GM23338 (cell line): ENCODE results near the gene NKD1. TPM values are rescaled to one million over a fixed set of nuclear protein-coding genes. Genes with fewer than 3 reads are reported as not detected.

Experiments
- ATAC-seq: fragments of 200-7000 bp; cut with Tn5 transposase; 3 replicates; pipeline ENCODE4 v1.9.1; 2020
- DNase-seq: peaks from one replicate; pipeline ENCODE4 v3.0.0-alpha.2; 2015; ENCODE audit warnings: low spot score
- H2AFZ ChIP-seq: fragments of 200-600 bp; sonication (generic); 2 replicates; pipeline ENCODE4 v1.8.0; 2016; ENCODE audit warnings: antibody characterized with exemption, mild to moderate bottlenecking, moderate library complexity
- H3F3A ChIP-seq: fragments of 200-600 bp; sonication (generic); replicated peaks from 2 replicates; pipeline ENCODE4 v1.8.0; 2017; ENCODE audit warnings: antibody characterized with exemption, mixed run types, low read depth
- H3K27ac ChIP-seq: fragments of 200-600 bp; sonication (generic); 2 replicates; pipeline ENCODE4 v1.6.1; 2016; ENCODE audit warnings: low read depth
- H3K27me3 ChIP-seq: fragments of 200-600 bp; sonication (generic); 2 replicates; pipeline ENCODE4 v1.8.0; 2016; ENCODE audit warnings: mild to moderate bottlenecking, mixed run types, moderate library complexity; ENCODE audit not compliant: insufficient read depth
- H3K36me3 ChIP-seq: fragments of 200-600 bp; sonication (generic); 2 replicates; pipeline ENCODE4 v1.8.0; 2016; ENCODE audit warnings: mild to moderate bottlenecking; ENCODE audit not compliant: insufficient read depth
- H3K4me1 ChIP-seq: fragments of 200-600 bp; sonication (generic); 2 replicates; pipeline ENCODE4 v1.8.0; 2016; ENCODE audit warnings: mild to moderate bottlenecking, moderate library complexity; ENCODE audit not compliant: insufficient read depth
- H3K4me2 ChIP-seq: fragments of 200-600 bp; sonication (generic); 2 replicates; pipeline ENCODE4 v1.7.1; 2017; ENCODE audit warnings: mixed run types
- H3K4me3 ChIP-seq: fragments of 200-600 bp; sonication (generic); 2 replicates; pipeline ENCODE4 v1.6.1; 2016; ENCODE audit warnings: mixed run types
- H3K79me2 ChIP-seq: fragments of 200-600 bp; sonication (generic); replicated peaks from 2 replicates; pipeline ENCODE4 v1.8.0; 2017; ENCODE audit warnings: mild to moderate bottlenecking; ENCODE audit not compliant: insufficient read depth
- H3K9me2 ChIP-seq: fragments of 200-600 bp; sonication (generic); 2 replicates; pipeline ENCODE4 v1.8.0; 2017; ENCODE audit not compliant: insufficient read depth
- H4K20me1 ChIP-seq: fragments of 200-600 bp; sonication (generic); replicated peaks from 2 replicates; pipeline ENCODE4 v1.8.0; 2017; ENCODE audit warnings: mild to moderate bottlenecking; ENCODE audit not compliant: insufficient read depth
- H3K27ac Mint-ChIP-seq: 2 replicates; pipeline ENCODE4 v1.8.0; 2020; ENCODE audit warnings: inconsistent platforms, mild to moderate bottlenecking, moderate library complexity, mixed read lengths
- H3K27me3 Mint-ChIP-seq: 3 replicates; pipeline ENCODE4 v1.8.0; 2022; ENCODE audit warnings: low read depth, mild to moderate bottlenecking, moderate library complexity, mixed read lengths, inconsistent platforms; ENCODE audit not compliant: insufficient read depth, poor library complexity
- H3K36me3 Mint-ChIP-seq: 3 replicates; pipeline ENCODE4 v1.8.0; 2021; ENCODE audit warnings: low read depth, mild to moderate bottlenecking, inconsistent platforms, moderate library complexity, mixed read lengths
- H3K4me1 Mint-ChIP-seq: 3 replicates; pipeline ENCODE4 v1.8.0; 2020; ENCODE audit warnings: mild to moderate bottlenecking, inconsistent platforms, mixed read lengths
- H3K4me3 Mint-ChIP-seq: 3 replicates; pipeline ENCODE4 v1.8.0; 2021; ENCODE audit warnings: moderate library complexity, mild to moderate bottlenecking, inconsistent platforms, mixed read lengths
- H3K9me3 Mint-ChIP-seq: 3 replicates; pipeline ENCODE4 v1.8.0; 2020; ENCODE audit warnings: moderate library complexity, mild to moderate bottlenecking, inconsistent platforms, mixed read lengths
- CTCF ChIP-seq, 2 experiments: fragments of 200-600 bp in 1 of 2; sonication (generic) in 1 of 2; conservative IDR thresholded peaks; 2 replicates each; pipeline versions ENCODE4 v1.5.1 to v1.6.1; 2016 to 2017; ENCODE audit warnings: antibody characterized with exemption in 2 of 2, low read depth in 2 of 2, mild to moderate bottlenecking in 2 of 2, moderate library complexity in 1 of 2
- ETS1 ChIP-seq: IDR thresholded peaks from 2 replicates; pipeline ENCODE4 v1.6.1; 2016; ENCODE audit warnings: antibody characterized with exemption
- EZH2 ChIP-seq: fragments of 200-600 bp; sonication (generic); IDR thresholded peaks from one replicate; pipeline ENCODE4 v1.8.0; 2017; ENCODE audit warnings: antibody characterized with exemption, mild to moderate bottlenecking, low read depth; ENCODE audit not compliant: unreplicated experiment
- JUNB ChIP-seq: IDR thresholded peaks from one replicate; pipeline ENCODE4 v1.6.1; 2016; ENCODE audit warnings: antibody characterized with exemption; ENCODE audit not compliant: unreplicated experiment
- NANOG ChIP-seq: IDR thresholded peaks from 2 replicates; pipeline ENCODE4 v1.6.1; 2016; ENCODE audit warnings: antibody characterized with exemption, borderline replicate concordance
- REST ChIP-seq: IDR thresholded peaks from one replicate; pipeline ENCODE4 v1.6.1; 2018; ENCODE audit warnings: antibody characterized with exemption; ENCODE audit not compliant: unreplicated experiment
- STAT1 ChIP-seq: IDR thresholded peaks from one replicate; pipeline ENCODE4 v1.6.1; 2016; ENCODE audit warnings: antibody characterized with exemption; ENCODE audit not compliant: unreplicated experiment
- ZNF114 ChIP-seq: fragments of 250-450 bp; sonication (Bioruptor Pico); IDR thresholded peaks from 2 replicates; pipeline ENCODE4 v1.5.0; 2020; ENCODE audit warnings: mild to moderate bottlenecking, moderate library complexity
- ZNF331 ChIP-seq: fragments of 250-450 bp; sonication (Bioruptor Pico); IDR thresholded peaks from 2 replicates; pipeline ENCODE4 v1.5.0; 2020; ENCODE audit warnings: low read depth, mild to moderate bottlenecking, moderate library complexity
- ZNF462 ChIP-seq: fragments of 250-450 bp; sonication (Bioruptor Pico); IDR thresholded peaks from 2 replicates; pipeline ENCODE4 v1.5.0; 2020; ENCODE audit warnings: mild to moderate bottlenecking, moderate library complexity
- polyA plus RNA-seq: library from polyadenylated mRNA; unstranded; fragments of >200 nt; fragmentation: Nextera tagmentation; extraction: Ambion mirVana; gene quantifications from 2 replicates; pipeline ENCODE4 v1.2.1, GENCODE V29; 2016
- total RNA-seq: library from RNA; depleted of rRNA; stranded (reverse); fragments of >200 nt; shearing (Covaris generic); gene quantifications from 2 replicates; pipeline ENCODE4 v1.2.3, GENCODE V29; 2014

NKD1 gene
- total and polyA plus RNA-seq, 2 experiments from 2014 or later: 2.1 to 2.3 TPM

- TF ChIP-seq ZNF462 (CRISPR knock-in tag): no peak
- no peak for TF ChIP-seq JUNB
- TF ChIP-seq NANOG: no peak
Measured at GRCh38 chr16:50525716-50526115, 22.5 kb upstream of the NKD1 start (continued).

- peaks cover 2% of the 10 kb centered on the region for H3K27me3 Mint-ChIP-seq
- H3K36me3 Mint-ChIP-seq: no peaks in the 10 kb centered on the region; the same call in 2 of the 3 replicates
- Histone ChIP-seq H3K4me3 (no peak overlapping the region), H3F3A (no peaks in the 10 kb centered on the region), H2AFZ (no peak overlapping the region), H3K9me2 (peaks cover 6% of the 10 kb centered on the region; the same call in 1 of the 2 replicates), H3K4me2 (no peak overlapping the region), H3K4me1 (no peaks in the 10 kb centered on the region), H3K36me3 (no peaks in the 10 kb centered on the region), H3K27ac (no peak overlapping the region), H3K27me3 (no peaks in the 10 kb centered on the region), H3K79me2 (no peaks in the 10 kb centered on the region), H4K20me1 (no peaks in the 10 kb centered on the region)
- no peak overlapping the region for H3K4me3 Mint-ChIP-seq
- peaks cover 19% of the 10 kb centered on the region for H3K9me3 Mint-ChIP-seq
- no peaks in the 10 kb centered on the region for H3K4me1 Mint-ChIP-seq
- no peak overlapping the region for H3K27ac Mint-ChIP-seq
- ATAC-seq (no peak), DNase-seq (no peak)
- TF ChIP-seq ZNF331 (CRISPR knock-in tag) (no peak), CTCF (conservative IDR thresholded peaks at IDR 0.05; ENCODE audit: low read depth in 2 of 2) (no peak), STAT1 (no peak), ETS1 (no peak), EZH2 (no peak), JUNB (no peak), ZNF114 (CRISPR knock-in tag) (no peak), REST (no peak)
Measured at GRCh38 chr16:50526249-50526648, 21.9 kb upstream of the NKD1 start.
